CD14-positive monocyte (primary cell): ENCODE results near the gene RSBN1. TPM values are rescaled to one million over a fixed set of nuclear protein-coding genes. Genes with fewer than 3 reads are reported as not detected.
A peak's percentile ranks its signal among the peaks of the same experiment; 100 is the strongest.

ENCODE experiments used
- DNase-seq, 3 donors: peaks; one replicate each; pipeline ENCODE4 v3.0.0-alpha.2; 2011 to 2022
- H2AFZ ChIP-seq: 2 replicates; pipeline ENCODE4 v1.6.0; 2012; ENCODE audit warnings: mild to moderate bottlenecking, low read depth, low read length, inconsistent platforms; ENCODE audit not compliant: insufficient read depth, poor library complexity, severe bottlenecking
- H3K27ac ChIP-seq, 2 donors: 1 replicate in 1 of 2; 2 replicates in 1 of 2; pipeline ENCODE4 v1.5.1; 2012 to 2013; ENCODE audit warnings: low read length in 2 of 2, control low read depth in 1 of 2, inconsistent platforms in 1 of 2, low read depth in 1 of 2, mild to moderate bottlenecking in 1 of 2
- H3K27me3 ChIP-seq, 2 donors: one replicate each; pipeline versions ENCODE4 v1.6.0 to v1.6.1; 2011 to 2013; ENCODE audit warnings: low read length in 2 of 2; ENCODE audit not compliant: control insufficient read depth in 2 of 2, insufficient read depth in 2 of 2
- H3K36me3 ChIP-seq, 2 donors: replicated peaks in 1 of 2; 1 replicate in 1 of 2; 2 replicates in 1 of 2; pipeline versions ENCODE4 v1.5.1 to v1.6.1; 2012 to 2013; ENCODE audit warnings: low read length in 2 of 2, control low read depth in 1 of 2, inconsistent platforms in 1 of 2, mild to moderate bottlenecking in 1 of 2; ENCODE audit not compliant: insufficient read depth in 2 of 2, control insufficient read depth in 1 of 2
- H3K4me1 ChIP-seq, 2 donors: 1 replicate in 1 of 2; 2 replicates in 1 of 2; pipeline versions ENCODE4 v1.5.1 to v1.6.1; 2012 to 2013; ENCODE audit warnings: low read length in 2 of 2, control low read depth in 1 of 2, inconsistent platforms in 1 of 2, mild to moderate bottlenecking in 1 of 2, moderate library complexity in 1 of 2; ENCODE audit not compliant: insufficient read depth in 2 of 2, control insufficient read depth in 1 of 2
- H3K4me2 ChIP-seq: replicated peaks from 2 replicates; pipeline ENCODE3; 2012; ENCODE audit warnings: low read length, moderate library complexity, mild to moderate bottlenecking; ENCODE audit not compliant: poor library complexity, severe bottlenecking; ENCODE audit errors: extremely low read depth
- H3K4me3 ChIP-seq, 3 experiments: fragments of 200-600 bp in 1 of 3; sonication (generic) in 1 of 3; replicated peaks in 1 of 3; 1 replicate in 2 of 3; 2 replicates in 1 of 3; pipeline ENCODE4 v1.5.1; 2011 to 2013; ENCODE audit warnings: low read length in 3 of 3, mild to moderate bottlenecking in 3 of 3, control low read depth in 2 of 3, low read depth in 2 of 3, inconsistent platforms in 1 of 3, moderate library complexity in 1 of 3
- H3K79me2 ChIP-seq: 2 replicates; pipeline ENCODE4 v1.6.0; 2012; ENCODE audit warnings: mild to moderate bottlenecking, control low read depth, inconsistent platforms, low read length, moderate library complexity; ENCODE audit not compliant: insufficient read depth
- H3K9ac ChIP-seq: 2 replicates; pipeline ENCODE4 v1.6.0; 2017; ENCODE audit warnings: low read length, mild to moderate bottlenecking; ENCODE audit not compliant: insufficient read depth, poor library complexity, severe bottlenecking
- H3K9me3 ChIP-seq, 2 donors: replicated peaks in 1 of 2; 1 replicate in 1 of 2; 2 replicates in 1 of 2; pipeline versions ENCODE4 v1.5.1 to v1.6.1; 2012 to 2013; ENCODE audit warnings: low read length in 2 of 2, control low read depth in 1 of 2; ENCODE audit not compliant: control insufficient read depth in 1 of 2, insufficient read depth in 1 of 2
- H4K20me1 ChIP-seq: 2 replicates; pipeline ENCODE4 v1.6.0; 2012; ENCODE audit warnings: mild to moderate bottlenecking, low read length, control low read depth, moderate library complexity; ENCODE audit not compliant: insufficient read depth
- H3K27ac Mint-ChIP-seq, 7 donors: one replicate each; pipeline ENCODE4 v1.8.0; 2020; ENCODE audit warnings: mild to moderate bottlenecking in 7 of 7, mixed read lengths in 7 of 7, moderate library complexity in 6 of 7, inconsistent platforms in 2 of 7
- H3K27me3 Mint-ChIP-seq, 3 donors: one replicate each; pipeline ENCODE4 v1.8.0; 2021 to 2022; ENCODE audit warnings: low read depth in 3 of 3, mild to moderate bottlenecking in 3 of 3, mixed read lengths in 3 of 3, moderate library complexity in 3 of 3, inconsistent platforms in 1 of 3
- H3K36me3 Mint-ChIP-seq, 2 donors: one replicate each; pipeline ENCODE4 v1.8.0; 2020; ENCODE audit warnings: mixed read lengths in 2 of 2, inconsistent platforms in 1 of 2, mild to moderate bottlenecking in 1 of 2
- H3K4me1 Mint-ChIP-seq: one replicate; pipeline ENCODE4 v1.8.0; 2020; ENCODE audit warnings: mild to moderate bottlenecking, mixed read lengths
- H3K4me3 Mint-ChIP-seq, 2 donors: one replicate each; pipeline ENCODE4 v1.8.0; 2020; ENCODE audit warnings: mild to moderate bottlenecking in 2 of 2, mixed read lengths in 2 of 2, moderate library complexity in 1 of 2
- H3K9me3 Mint-ChIP-seq, 7 donors: one replicate each; pipeline ENCODE4 v1.8.0; 2020 to 2022; ENCODE audit warnings: mixed read lengths in 7 of 7, mild to moderate bottlenecking in 6 of 7, moderate library complexity in 6 of 7, inconsistent platforms in 2 of 7
- CTCF ChIP-seq: fragments of 200-600 bp; IDR thresholded peaks from one replicate; pipeline ENCODE4 v1.8.0; 2022; ENCODE audit warnings: antibody characterized with exemption, mild to moderate bottlenecking
- WGBS: methylation state at CpG from one replicate; pipeline ENCODE4 v1.1.5; 2013; ENCODE audit warnings: missing lambda C conversion rate; ENCODE audit not compliant: insufficient coverage; 5-methylcytosine and 5-hydroxymethylcytosine counted together
- intact Hi-C, 2 donors: fragments of 100-400 bp; cut with micrococcal nuclease; formaldehyde crosslinking; loops; one replicate each; pipeline versions ENCODE4 v1.15.0 to v1.15.1; 2023
- polyA plus RNA-seq, 3 donors: library from polyadenylated mRNA; depleted of rRNA in 1 of 3; unstranded in 2 of 3; stranded (reverse) in 1 of 3; fragments of 300-500 nt in 2 of 3; fragments of >200 nt in 1 of 3; fragmentation: Illumina TruSeq in 2 of 3; gene quantifications; 1 replicate in 2 of 3; 2 replicates in 1 of 3; pipeline ENCODE4 v1.2.3, GENCODE V29; 2012 to 2021

RSBN1 gene
- polyA plus RNA-seq, 3 donors = 6.5 to 9.0 (median 8.9) TPM

- Histone ChIP-seq H3K27me3 (no peaks in the 10 kb centered on the region), H3K27ac (peak overlapping the region in 1 of 2 donors; percentile 80), H3K9ac (no peak overlapping the region), H3K4me1 (peaks cover 3 to 11% of the 10 kb centered on the region in 2 donors), H3K4me3 (peak overlapping the region in 2 of 3 experiments; percentile 5 to 50), H3K79me2 (peaks cover 14% of the 10 kb centered on the region), H4K20me1 (no peaks in the 10 kb centered on the region), H3K4me2 (peak overlapping the region; percentile 60), H2AFZ (peak overlapping the region; percentile 80), H3K9me3 (no peaks in the 10 kb centered on the region), H3K36me3 (peaks cover 39 to 67% of the 10 kb centered on the region in 2 donors)
- DNase-seq = peak in 2 of 3 donors; percentile 6 to 30
- no peaks in the 10 kb centered on the region for H3K27me3 Mint-ChIP-seq
- H3K9me3 Mint-ChIP-seq = no peaks in the 10 kb centered on the region
- H3K27ac Mint-ChIP-seq = peak overlapping the region in 6 of 7 donors; percentile 40 to 89 (median 74)
- TF ChIP-seq CTCF = no peak
- peaks cover 53 to 68% of the 10 kb centered on the region in 2 donors for H3K36me3 Mint-ChIP-seq
- peak overlapping the region; percentile 7 to 40 for H3K4me3 Mint-ChIP-seq
- H3K4me1 Mint-ChIP-seq = peaks cover 14% of the 10 kb centered on the region
- intact Hi-C loops = no loop called here
- 60% methylated on average over 1 of the region's 1 CpG for WGBS
These were observed 43.2 kb downstream of the RSBN1 start for GRCh38 chr1:113768916-113769600.

GRCh38 chr1:113765306-113766230 is 46.7 kb downstream of the RSBN1 start:
- Histone ChIP-seq H3K4me1 (peaks cover 3 to 11% of the 10 kb centered on the region in 2 donors), H3K36me3 (peaks cover 39 to 61% of the 10 kb centered on the region in 2 donors), H2AFZ (no peak overlapping the region), H3K79me2 (peaks cover 13% of the 10 kb centered on the region), H3K27me3 (no peaks in the 10 kb centered on the region), H3K4me2 (no peak overlapping the region), H4K20me1 (no peaks in the 10 kb centered on the region), H3K4me3 (no peak overlapping the region), H3K9me3 (no peaks in the 10 kb centered on the region), H3K9ac (no peak overlapping the region), H3K27ac (no peak overlapping the region)
- peaks cover 18% of the 10 kb centered on the region for H3K4me1 Mint-ChIP-seq
- no peak for TF ChIP-seq CTCF
- peaks cover 52 to 58% of the 10 kb centered on the region in 2 donors for H3K36me3 Mint-ChIP-seq
- H3K9me3 Mint-ChIP-seq = no peaks in the 10 kb centered on the region
- intact Hi-C loops = no loop called here
- no CpG with 5 or more reads among the region's 2 CpGs for WGBS
- no peaks in the 10 kb centered on the region for H3K27me3 Mint-ChIP-seq
- DNase-seq = no peak
- no peak overlapping the region for H3K4me3 Mint-ChIP-seq
- H3K27ac Mint-ChIP-seq = no peak overlapping the region
